GM21515 (cell line): ENCODE data around the gene ZNF729.
"Not testable (repeated sequence)": the region's sequence is repeated elsewhere in the genome, so short reads cannot be mapped to it uniquely, and the experiment has no call there.

ENCODE experiments used
- ATAC-seq: cut with Tn5 transposase; IDR thresholded peaks from one replicate; pipeline ENCODE4 v1.9.1; 2021; ENCODE audit not compliant: unreplicated experiment

ZNF729 gene

GRCh38 chr19:22286151-22286810 is at the start of gene ZNF729:
ZNF729 (plus strand) TSS chr19:22286441; CDS start chr19:22286526, 85 bp downstream.
- no peak for ATAC-seq

GRCh38 chr19:22256856-22257255 is 29.4 kb upstream of the ZNF729 start:
- ATAC-seq, result no peak

- ATAC-seq, result no peak
These were observed 28.9 kb upstream of the ZNF729 start for GRCh38 chr19:22257381-22257780.

GRCh38 chr19:22257916-22258315 is 28.3 kb upstream of the ZNF729 start:
- ATAC-seq, result no peak

GRCh38 chr19:22260499-22260898 is 25.7 kb upstream of the ZNF729 start:
- ATAC-seq, result no peak

- no peak for ATAC-seq
These were observed 24.6 kb upstream of the ZNF729 start for GRCh38 chr19:22261596-22261995.

GRCh38 chr19:22263121-22263520 is 23.1 kb upstream of the ZNF729 start:
- no peak for ATAC-seq

- ATAC-seq, result not testable (repeated sequence)
These were observed 35.3 kb downstream of the ZNF729 start for GRCh38 chr19:22321554-22321953.

- no peak for ATAC-seq
These were observed 40.0 kb downstream of the ZNF729 start for GRCh38 chr19:22326219-22326618.

- no peak for ATAC-seq
These were observed 41.1 kb downstream of the ZNF729 start for GRCh38 chr19:22327321-22327720.

GRCh38 chr19:22331521-22331920 is 45.3 kb downstream of the ZNF729 start:
- ATAC-seq, result no peak

GRCh38 chr19:22332924-22333323 is 46.7 kb downstream of the ZNF729 start:
- no peak for ATAC-seq

GRCh38 chr19:22335716-22336115 is 49.5 kb downstream of the ZNF729 start:
- no peak for ATAC-seq

GRCh38 chr19:22354665-22355064 is 68.4 kb downstream of the ZNF729 start:
- no peak for ATAC-seq
